22Rv1 (cell line): ENCODE results near the gene FCHSD2.
"Not testable (repeated sequence)": the region's sequence is repeated elsewhere in the genome, so short reads cannot be mapped to it uniquely, and the experiment has no call there.

Source experiments
- H3K27ac ChIP-seq: fragments of 450-650 bp; 2 replicates; pipeline ENCODE4 v1.5.1; 2017
- ZFX ChIP-seq: fragments of 450-650 bp; IDR thresholded peaks from 2 replicates; pipeline ENCODE4 v1.6.1; 2017; ENCODE audit warnings: antibody characterized with exemption, borderline replicate concordance
- TF ChIP-seq, protein P1 (sequence below): fragments of 450-650 bp; IDR thresholded peaks from 2 replicates; pipeline ENCODE4 v1.5.1; 2017; ENCODE audit warnings: mild to moderate bottlenecking

FCHSD2 gene

DNA sequence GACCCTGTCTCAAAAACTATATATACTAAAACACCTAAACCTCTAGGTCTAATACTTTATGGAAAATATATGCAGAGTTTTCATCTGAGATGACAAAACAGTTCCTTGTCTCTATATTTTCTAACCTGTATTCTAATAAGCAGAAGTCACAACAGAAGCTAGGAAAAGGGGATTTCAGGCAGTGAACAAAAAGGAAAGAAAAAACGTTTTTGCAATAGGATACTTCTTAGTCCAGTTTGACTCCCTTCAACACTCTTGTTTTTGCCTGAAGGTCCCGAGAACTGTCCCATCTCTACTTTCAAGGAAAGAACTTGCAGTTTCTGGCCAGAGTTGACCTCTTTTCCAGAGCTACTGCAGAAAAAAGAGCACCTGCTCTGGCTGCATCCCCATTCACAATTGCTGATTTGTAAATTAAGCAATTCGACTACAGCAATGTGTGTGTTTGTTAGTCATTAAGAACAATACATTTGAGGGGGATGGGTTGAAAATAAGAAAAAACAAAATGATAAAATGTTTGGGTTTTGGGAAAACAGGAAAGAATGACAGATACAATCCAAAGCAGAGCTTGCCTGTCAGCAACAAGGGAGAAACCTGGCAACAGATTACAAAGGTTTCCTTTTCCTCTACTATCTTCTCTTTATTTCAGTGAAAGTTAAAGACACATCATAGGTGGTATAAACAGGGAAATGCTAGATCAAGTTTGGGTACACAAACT is 160.0 kb downstream of the FCHSD2 start:
- H3K27ac ChIP-seq: no peak overlapping the region
- no peak for TF ChIP-seq ZFX
- TF ChIP-seq, protein P1, sequence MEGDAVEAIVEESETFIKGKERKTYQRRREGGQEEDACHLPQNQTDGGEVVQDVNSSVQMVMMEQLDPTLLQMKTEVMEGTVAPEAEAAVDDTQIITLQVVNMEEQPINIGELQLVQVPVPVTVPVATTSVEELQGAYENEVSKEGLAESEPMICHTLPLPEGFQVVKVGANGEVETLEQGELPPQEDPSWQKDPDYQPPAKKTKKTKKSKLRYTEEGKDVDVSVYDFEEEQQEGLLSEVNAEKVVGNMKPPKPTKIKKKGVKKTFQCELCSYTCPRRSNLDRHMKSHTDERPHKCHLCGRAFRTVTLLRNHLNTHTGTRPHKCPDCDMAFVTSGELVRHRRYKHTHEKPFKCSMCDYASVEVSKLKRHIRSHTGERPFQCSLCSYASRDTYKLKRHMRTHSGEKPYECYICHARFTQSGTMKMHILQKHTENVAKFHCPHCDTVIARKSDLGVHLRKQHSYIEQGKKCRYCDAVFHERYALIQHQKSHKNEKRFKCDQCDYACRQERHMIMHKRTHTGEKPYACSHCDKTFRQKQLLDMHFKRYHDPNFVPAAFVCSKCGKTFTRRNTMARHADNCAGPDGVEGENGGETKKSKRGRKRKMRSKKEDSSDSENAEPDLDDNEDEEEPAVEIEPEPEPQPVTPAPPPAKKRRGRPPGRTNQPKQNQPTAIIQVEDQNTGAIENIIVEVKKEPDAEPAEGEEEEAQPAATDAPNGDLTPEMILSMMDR: no peak

DNA sequence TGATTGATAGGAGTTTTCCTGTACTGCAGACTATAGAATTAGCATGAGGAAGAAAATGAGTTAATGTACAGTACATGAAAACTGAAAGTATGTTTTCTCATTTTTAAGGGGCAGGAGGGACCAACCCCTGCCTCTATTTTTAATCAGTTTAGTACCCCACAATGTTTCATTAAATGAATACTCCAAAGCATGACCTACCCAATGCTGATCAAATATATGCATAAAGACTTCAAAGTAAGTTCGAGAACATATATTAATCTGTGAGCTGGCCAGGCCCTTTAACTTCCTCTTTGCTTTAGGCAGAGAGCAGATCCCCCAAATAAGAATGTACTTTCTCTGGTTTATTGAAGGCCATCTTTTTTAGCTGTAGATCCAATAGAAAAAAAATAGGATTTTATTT is 161.0 kb downstream of the FCHSD2 start:
- no peak overlapping the region for H3K27ac ChIP-seq

DNA sequence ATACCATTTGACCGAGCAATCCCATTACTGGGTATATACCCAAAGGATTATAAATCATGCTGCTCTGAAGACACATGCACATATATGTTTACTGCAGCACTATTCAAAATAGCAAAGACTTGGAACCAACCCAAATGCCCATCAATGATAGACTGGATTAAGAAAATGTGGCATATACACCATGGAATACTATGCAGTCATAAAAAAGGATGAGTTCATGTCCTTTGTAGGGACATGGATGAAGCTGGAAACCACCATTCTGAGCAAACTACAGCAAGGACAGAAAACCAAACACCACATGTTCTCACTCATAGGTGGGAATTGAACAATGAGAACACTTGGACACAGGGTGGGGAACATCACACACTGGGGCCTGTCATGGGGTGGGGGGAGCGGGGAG is 164.3 kb downstream of the FCHSD2 start:
- H3K27ac ChIP-seq: not testable (repeated sequence)

More for the DNA sequence above, 161.0 kb downstream of the FCHSD2 start:
- TF ChIP-seq ZFX: no peak
- TF ChIP-seq, protein P1: no peak

DNA sequence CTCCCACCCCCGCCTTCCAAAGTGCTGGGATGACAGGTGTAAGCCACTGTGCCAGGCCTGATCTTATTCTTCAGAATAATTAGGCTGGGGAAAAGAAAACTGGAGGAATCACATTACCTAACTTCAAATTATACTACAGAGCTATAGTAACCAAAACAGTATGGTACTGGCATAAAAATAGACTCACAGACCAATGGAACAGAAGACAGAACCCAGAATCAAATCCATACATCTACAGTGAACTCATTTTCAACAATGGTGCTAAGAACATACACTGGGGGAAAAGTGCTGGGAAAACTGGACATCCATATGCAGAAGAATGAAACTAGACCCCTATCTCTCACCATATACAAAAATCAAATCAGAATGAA is 165.6 kb downstream of the FCHSD2 start:
- H3K27ac ChIP-seq: not testable (repeated sequence)

DNA sequence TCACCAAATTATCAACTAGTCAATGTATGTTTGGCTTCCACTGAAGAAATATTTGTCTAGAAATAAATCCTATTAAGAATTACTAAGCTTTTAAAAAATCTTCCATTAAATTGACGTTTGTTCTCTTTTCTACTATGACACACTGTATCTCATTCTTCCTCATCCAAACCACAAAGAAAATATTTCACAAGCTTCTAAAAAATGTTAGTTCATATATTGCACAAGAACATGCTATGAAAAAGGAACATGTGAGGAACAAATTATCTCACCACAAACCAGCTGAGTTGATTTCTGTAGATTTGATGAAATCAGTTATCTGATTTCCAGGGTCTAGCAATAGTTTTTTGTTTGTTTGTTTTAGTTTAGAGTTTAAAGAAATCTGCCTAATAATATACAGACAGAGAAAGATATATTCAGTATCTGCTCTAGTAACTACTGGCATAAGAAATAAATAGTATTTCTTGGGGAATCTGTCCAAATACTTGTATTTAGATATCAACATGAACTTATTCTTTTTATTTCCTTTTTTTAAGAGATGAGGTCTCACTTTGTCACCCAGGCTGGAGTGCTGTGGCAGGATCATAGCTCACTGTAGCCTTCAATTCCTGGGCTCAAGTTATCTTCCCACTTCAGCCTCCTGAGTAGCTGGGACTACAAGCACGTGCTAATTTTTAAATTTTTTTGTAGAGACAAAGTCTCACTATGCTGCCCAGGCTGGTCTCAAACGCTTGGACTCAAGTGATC is 166.2 kb downstream of the FCHSD2 start:
- H3K27ac ChIP-seq: no peak overlapping the region
- TF ChIP-seq, protein P1: no peak
- no peak for TF ChIP-seq ZFX

DNA sequence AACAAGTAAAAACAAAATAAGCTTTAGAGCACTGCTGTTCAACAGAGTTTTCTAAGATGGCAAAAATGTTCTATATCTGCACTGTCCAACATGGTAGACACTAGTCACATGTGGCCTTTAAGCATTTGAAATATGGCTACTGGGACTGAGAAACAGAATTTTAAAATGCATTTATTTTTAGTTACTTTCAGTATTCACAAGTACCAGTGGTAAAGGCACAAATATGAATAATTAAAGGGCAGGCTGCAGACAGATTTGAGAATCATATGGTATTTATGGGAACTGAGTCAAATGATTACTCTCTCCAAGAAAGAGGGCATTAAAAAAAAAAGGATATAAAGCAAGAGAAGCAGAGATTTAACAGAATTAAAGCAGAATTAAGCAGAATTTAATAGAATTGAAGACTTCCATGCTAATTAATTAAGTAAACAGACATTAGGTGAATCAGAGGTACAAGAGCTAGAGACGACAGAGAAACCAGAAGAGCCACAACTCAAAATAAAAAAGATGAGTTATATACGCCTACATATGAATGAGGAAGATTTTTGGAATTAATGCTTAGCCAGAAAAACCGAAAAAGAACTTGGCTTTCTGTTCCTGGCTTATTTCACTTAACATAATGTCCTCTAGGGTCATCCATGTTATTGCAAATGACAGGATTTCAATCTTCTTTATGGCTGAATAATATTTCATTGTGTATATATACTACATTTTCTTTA is 167.5 kb downstream of the FCHSD2 start:
- no peak overlapping the region for H3K27ac ChIP-seq
- TF ChIP-seq, protein P1: no peak
- TF ChIP-seq ZFX: no peak

DNA sequence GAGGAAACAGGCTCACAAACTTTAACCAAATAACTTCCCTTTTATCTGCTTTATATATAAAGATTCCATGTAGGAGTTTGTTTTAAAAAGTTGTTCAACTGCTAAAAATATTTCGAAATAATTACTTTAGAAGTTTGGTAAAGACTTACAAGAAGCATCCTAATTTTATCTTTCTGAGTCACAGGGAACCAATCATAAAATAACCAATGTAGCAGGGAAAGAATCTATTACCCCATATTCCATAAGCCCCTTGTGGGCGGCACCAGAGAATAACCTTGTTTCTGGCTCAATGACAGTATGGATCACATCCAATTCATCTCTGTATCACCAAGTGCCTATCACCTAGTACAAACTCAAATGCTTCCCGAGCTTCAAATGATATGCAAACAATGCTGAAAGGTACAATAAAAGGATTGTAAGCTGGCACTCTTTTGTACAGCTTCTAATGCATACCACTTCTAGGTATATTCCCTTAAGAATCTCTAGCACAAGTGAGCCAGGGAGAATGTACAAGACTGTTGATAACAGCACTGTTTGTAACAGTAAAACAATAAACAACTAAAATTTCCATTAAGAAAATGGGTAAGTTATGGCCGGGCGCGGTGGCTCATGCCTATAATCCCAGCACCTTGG is 169.5 kb downstream of the FCHSD2 start:
- TF ChIP-seq, protein P1: no peak
- TF ChIP-seq ZFX: no peak
- H3K27ac ChIP-seq: no peak overlapping the region
